ENCODE measurements around the gene RHBDD3. TPM values are rescaled to one million over a fixed set of nuclear protein-coding genes. Genes with fewer than 3 reads are reported as not detected.
"Not testable (repeated sequence)": the region's sequence is repeated elsewhere in the genome, so short reads cannot be mapped to it uniquely, and the experiment has no call there.

Gene RHBDD3
- total and polyA plus RNA-seq, 5 donors, result 16.8 to 20.8 (median 17.9) TPM

GRCh38 chr22:29245626-29246385, 22.0 kb downstream of the RHBDD3 start:
- ATAC-seq (peak; percentile 81 to 87), DNase-seq (peak; percentile 64 to 86 (median 83))
- no peak overlapping the region for H3K27ac ChIP-seq (ENCODE audit: low read length)
- no peaks in the 10 kb centered on the region for H3K27me3 ChIP-seq (ENCODE audit: control insufficient read depth, insufficient read depth)
- no peaks in the 10 kb centered on the region for H3K9me3 ChIP-seq (ENCODE audit: control insufficient read depth, low read length)
- WGBS, result 43% methylated on average over 11 of the region's 11 CpGs
- intact Hi-C loops (cut with DNase I), result loop anchor here (10.0 kb wide), 5 partner anchors 91 to 641 kb away; partner anchors contain the start of gene C22orf31 (in 1 of the 4)
- H3K4me3 ChIP-seq (ENCODE audit: low read length), result no peak overlapping the region
- H3K4me1 ChIP-seq (ENCODE audit: control insufficient read depth, insufficient read depth, low read length), result no peaks in the 10 kb centered on the region

- H3K9me3 ChIP-seq (ENCODE audit: control insufficient read depth, low read length), result no peaks in the 10 kb centered on the region
- ATAC-seq (peak; percentile 23 to 31), DNase-seq (no peak)
- 76% methylated on average over 7 of the region's 7 CpGs for WGBS
- no peak overlapping the region for H3K27ac ChIP-seq (ENCODE audit: low read length)
- intact Hi-C loops (cut with DNase I), result loop anchor here (10.0 kb wide), 5 partner anchors 90 to 640 kb away; partner anchors contain the start of gene C22orf31 (in 1 of the 4)
- H3K4me1 ChIP-seq (ENCODE audit: control insufficient read depth, insufficient read depth, low read length), result no peaks in the 10 kb centered on the region
- no peaks in the 10 kb centered on the region for H3K27me3 ChIP-seq (ENCODE audit: control insufficient read depth, insufficient read depth)
- no peak overlapping the region for H3K4me3 ChIP-seq (ENCODE audit: low read length)
Measured at GRCh38 chr22:29244785-29245625, 22.8 kb downstream of the RHBDD3 start.

- Histone ChIP-seq H3K27ac (ENCODE audit: low read length) (no peak overlapping the region), H3K27me3 (ENCODE audit: control insufficient read depth, insufficient read depth) (no peaks in the 10 kb centered on the region), H3K9me3 (ENCODE audit: control insufficient read depth, low read length) (no peaks in the 10 kb centered on the region), H3K4me3 (ENCODE audit: low read length) (no peak overlapping the region), H3K4me1 (ENCODE audit: control insufficient read depth, insufficient read depth, low read length) (no peaks in the 10 kb centered on the region)
- ATAC-seq, result no peak
- WGBS, result 91% methylated on average over 11 of the region's 11 CpGs
- intact Hi-C loops (cut with DNase I), result loop anchor here (10.0 kb wide), 5 partner anchors 89 to 639 kb away; partner anchors contain the start of gene C22orf31 (in 1 of the 4)
- DNase-seq, result no peak
Measured at GRCh38 chr22:29243874-29244446, 23.8 kb downstream of the RHBDD3 start.

DNA sequence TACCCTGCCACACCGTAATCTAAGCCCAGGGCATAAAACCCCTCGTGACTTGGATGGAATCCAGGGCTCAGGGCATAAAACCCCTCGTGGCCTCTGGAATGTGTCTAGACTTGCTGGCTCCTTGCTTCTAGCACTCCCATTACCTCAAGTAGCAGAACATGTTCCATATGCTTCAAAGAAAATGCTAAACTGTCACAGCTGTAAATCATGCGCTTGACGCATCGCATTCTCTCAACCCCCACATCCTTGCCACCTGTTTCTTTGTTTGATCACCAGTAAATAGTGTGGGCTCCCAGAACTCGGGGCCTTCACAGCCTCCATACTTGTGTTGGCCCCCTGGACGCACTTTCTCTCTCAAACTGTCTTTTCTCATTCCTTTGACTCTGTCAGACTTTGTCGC, 27.3 kb downstream of the RHBDD3 start:
- intact Hi-C loops (cut with DNase I), result loop anchor here (10.0 kb wide), 5 partner anchors 86 to 636 kb away; partner anchors contain the start of gene C22orf31 (in 1 of the 4)
- not testable (repeated sequence) for ATAC-seq; H3K4me3 ChIP-seq (ENCODE audit: low read length); H3K27me3 ChIP-seq (ENCODE audit: control insufficient read depth, insufficient read depth); H3K9me3 ChIP-seq (ENCODE audit: control insufficient read depth, low read length); H3K27ac ChIP-seq (ENCODE audit: low read length); DNase-seq; H3K4me1 ChIP-seq (ENCODE audit: control insufficient read depth, insufficient read depth, low read length)
- WGBS, result 81% methylated on average over 9 of the region's 9 CpGs

DNA sequence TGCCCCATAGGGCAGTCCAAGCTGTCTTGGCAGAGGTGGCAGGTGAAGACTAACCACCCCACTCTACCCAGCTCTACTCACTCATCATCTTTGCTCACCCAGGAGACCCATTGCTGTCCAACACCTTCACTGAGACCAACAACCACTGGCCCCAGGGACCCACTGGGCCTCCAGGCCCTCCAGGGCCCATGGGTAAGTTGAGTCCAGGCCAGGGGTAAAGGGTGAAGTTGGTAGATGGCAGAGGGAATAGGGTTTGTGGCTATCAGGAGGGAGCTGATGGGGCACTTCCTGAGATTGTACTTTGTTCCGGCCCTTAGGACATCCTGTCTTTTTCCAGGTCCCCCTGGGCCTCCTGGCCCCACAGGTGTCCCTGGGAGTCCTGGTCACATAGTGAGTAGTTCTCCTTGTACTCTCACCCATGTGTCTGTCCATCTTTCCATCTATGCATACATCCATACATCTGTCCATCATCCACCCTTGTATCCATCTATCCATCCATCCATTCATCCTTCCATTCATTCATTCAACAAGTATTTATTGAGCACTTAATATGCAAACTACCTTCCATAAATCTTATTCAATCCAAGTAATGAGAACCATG, 34.4 kb downstream of the RHBDD3 start:
- intact Hi-C loops (cut with DNase I), result no loop called here
- Histone ChIP-seq H3K27ac (ENCODE audit: low read length) (no peak overlapping the region), H3K27me3 (ENCODE audit: control insufficient read depth, insufficient read depth) (no peaks in the 10 kb centered on the region), H3K4me3 (ENCODE audit: low read length) (no peak overlapping the region), H3K9me3 (ENCODE audit: control insufficient read depth, low read length) (no peaks in the 10 kb centered on the region), H3K4me1 (ENCODE audit: control insufficient read depth, insufficient read depth, low read length) (no peaks in the 10 kb centered on the region)
- DNase-seq (no peak), ATAC-seq (peak; percentile 17 to 27)
- WGBS, result 77% methylated on average over 1 of the region's 1 CpG

DNA sequence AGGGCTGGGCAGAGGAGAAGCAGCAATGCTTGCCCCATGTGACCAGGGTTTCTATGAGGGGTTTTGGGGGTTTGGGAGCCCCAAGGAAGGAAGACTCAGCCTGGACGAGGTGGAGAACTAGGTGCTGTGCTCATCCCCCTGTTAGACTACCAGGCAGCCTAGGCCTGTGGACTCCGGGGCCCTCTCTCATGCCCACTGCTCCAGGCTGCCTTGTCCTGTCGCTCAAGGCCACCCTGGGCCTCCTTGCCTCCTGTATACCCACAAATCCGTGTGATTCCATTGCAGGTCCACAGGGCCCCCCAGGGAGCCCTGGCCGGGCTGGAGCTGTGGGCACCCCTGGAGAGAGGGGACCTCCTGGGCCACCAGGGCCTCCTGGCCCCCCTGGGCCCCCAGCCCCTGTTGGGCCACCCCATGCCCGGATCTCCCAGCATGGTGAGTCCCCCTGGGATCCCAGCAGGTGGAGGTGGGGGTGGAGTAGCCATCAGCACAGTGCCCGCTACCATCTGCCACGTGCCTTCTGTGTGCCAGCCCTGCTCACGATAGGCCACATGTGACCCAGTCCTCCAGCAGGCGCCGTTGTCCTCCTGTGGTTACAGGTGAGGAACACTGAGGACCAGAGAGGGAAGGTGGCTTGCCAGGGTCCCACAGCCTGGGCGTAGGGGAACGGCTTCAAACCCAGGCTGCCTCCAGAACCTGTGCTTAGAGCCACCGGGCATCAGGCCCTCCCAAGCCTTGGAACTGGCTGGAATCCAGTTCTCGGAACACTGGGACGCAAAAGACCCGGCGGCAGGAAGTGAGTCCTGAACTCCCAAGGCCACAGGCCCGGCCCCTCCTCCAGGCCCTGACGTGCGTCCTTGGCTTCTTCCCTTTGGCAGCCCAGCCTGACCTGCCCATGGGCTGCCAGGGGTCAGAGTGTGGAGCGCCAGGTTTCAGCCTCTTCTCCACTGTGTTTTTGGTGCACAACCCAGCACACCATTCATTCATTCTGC, 35.5 kb downstream of the RHBDD3 start:
- intact Hi-C loops (cut with DNase I), result no loop called here
- Histone ChIP-seq H3K4me1 (ENCODE audit: control insufficient read depth, insufficient read depth, low read length) (no peaks in the 10 kb centered on the region), H3K4me3 (ENCODE audit: low read length) (no peak overlapping the region), H3K27me3 (ENCODE audit: control insufficient read depth, insufficient read depth) (no peaks in the 10 kb centered on the region), H3K9me3 (ENCODE audit: control insufficient read depth, low read length) (no peaks in the 10 kb centered on the region), H3K27ac (ENCODE audit: low read length) (no peak overlapping the region)
- DNase-seq, result peak in 2 of 3 donors; percentile 62 to 74
- 67% methylated on average over 22 of the region's 22 CpGs for WGBS
- peak; percentile 47 to 88 for ATAC-seq

GRCh38 chr22:29230972-29231875, 36.6 kb downstream of the RHBDD3 start:
- WGBS, result 91% methylated on average over 19 of the region's 19 CpGs
- intact Hi-C loops (cut with DNase I), result no loop called here
- Histone ChIP-seq H3K4me1 (ENCODE audit: control insufficient read depth, insufficient read depth, low read length) (no peaks in the 10 kb centered on the region), H3K4me3 (ENCODE audit: low read length) (no peak overlapping the region), H3K9me3 (ENCODE audit: control insufficient read depth, low read length) (no peaks in the 10 kb centered on the region), H3K27ac (ENCODE audit: low read length) (no peak overlapping the region), H3K27me3 (ENCODE audit: control insufficient read depth, insufficient read depth) (no peaks in the 10 kb centered on the region)
- DNase-seq, result peak in 1 of 3 donors; percentile 24
- no peak for ATAC-seq

DNA sequence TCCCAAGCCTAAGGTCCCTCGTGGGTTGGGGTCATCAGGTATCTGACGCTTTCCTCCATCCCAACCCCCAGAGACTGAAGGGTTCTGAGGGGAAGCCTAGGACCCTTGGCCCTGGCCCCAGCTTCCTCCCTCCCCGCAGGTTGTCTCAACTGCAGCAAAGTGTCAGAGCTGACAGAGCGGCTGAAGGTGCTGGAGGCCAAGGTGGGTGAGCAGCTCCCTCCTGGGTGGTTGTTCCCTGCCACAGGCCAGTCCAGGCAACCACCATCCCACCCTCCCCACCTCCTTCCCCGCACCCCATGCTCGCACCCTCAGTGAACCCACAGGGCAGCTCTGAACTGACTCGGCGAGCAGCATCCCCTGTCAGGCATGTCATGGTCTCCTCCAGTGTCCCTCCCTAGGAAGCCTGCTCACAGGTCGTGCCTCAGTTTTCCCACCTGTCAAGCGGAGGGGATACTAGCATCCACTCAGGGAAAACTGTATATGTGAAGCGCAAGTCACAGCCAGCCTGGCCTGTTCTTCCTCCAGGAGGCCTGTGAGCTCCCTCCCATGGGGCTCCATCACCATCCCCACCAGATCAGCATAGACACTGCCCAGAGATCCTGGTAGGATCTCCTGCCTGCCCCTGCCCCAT, 41.3 kb downstream of the RHBDD3 start:
- Histone ChIP-seq H3K4me3 (ENCODE audit: low read length) (no peak overlapping the region), H3K9me3 (ENCODE audit: control insufficient read depth, low read length) (no peaks in the 10 kb centered on the region), H3K27ac (ENCODE audit: low read length) (no peak overlapping the region), H3K4me1 (ENCODE audit: control insufficient read depth, insufficient read depth, low read length) (no peaks in the 10 kb centered on the region), H3K27me3 (ENCODE audit: control insufficient read depth, insufficient read depth) (no peaks in the 10 kb centered on the region)
- no peak for ATAC-seq
- WGBS, result 90% methylated on average over 11 of the region's 11 CpGs
- intact Hi-C loops (cut with DNase I), result no loop called here
- no peak for DNase-seq

Measured in right cardiac atrium (tissue), 5 donors.